ENCODE data around the gene HIF1AN.
"Not testable (repeated sequence)": the region's sequence is repeated elsewhere in the genome, so short reads cannot be mapped to it uniquely, and the experiment has no call there.

HIF1AN gene

DNA sequence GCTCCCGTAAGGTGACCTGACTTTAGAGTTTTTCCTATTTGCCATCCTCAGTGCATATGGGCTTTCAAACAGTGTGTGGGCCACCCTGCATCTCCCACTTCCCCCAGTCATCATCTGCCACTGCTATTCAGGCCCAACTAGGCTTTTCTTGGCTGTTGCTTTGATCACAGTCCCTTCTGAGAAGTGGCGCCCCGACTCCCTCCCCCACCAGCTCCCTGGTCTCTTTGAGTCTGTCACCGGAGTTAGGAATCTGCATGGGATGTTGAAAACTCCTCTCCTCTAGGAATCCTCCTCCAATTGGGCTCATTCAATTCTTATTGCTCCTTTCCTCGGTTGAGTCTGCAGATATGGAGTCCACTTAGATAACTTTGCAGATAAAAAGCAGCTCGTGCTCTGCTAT, 32.1 kb downstream of the HIF1AN start:
- no peak for DNase-seq

DNA sequence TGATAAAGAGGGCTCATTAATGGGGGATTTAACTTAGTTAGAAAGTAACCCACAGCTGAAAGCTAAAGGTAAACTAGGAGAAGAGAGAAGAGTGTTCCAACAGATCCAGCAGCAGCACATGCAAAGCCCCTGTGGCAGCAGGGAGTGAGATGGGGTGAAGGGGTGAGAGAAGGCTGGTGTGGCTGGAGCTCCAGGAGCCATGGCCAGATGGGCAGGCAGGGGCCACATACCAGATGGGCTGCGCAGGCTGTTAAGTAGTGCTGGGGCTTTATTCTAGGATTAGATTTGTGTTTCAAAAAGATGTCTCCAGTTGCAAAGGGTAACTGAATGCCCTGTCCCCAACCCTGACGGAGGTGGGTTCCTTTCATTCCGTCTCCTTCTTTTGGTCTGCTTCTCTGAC, 33.2 kb downstream of the HIF1AN start:
- no peak for DNase-seq

DNA sequence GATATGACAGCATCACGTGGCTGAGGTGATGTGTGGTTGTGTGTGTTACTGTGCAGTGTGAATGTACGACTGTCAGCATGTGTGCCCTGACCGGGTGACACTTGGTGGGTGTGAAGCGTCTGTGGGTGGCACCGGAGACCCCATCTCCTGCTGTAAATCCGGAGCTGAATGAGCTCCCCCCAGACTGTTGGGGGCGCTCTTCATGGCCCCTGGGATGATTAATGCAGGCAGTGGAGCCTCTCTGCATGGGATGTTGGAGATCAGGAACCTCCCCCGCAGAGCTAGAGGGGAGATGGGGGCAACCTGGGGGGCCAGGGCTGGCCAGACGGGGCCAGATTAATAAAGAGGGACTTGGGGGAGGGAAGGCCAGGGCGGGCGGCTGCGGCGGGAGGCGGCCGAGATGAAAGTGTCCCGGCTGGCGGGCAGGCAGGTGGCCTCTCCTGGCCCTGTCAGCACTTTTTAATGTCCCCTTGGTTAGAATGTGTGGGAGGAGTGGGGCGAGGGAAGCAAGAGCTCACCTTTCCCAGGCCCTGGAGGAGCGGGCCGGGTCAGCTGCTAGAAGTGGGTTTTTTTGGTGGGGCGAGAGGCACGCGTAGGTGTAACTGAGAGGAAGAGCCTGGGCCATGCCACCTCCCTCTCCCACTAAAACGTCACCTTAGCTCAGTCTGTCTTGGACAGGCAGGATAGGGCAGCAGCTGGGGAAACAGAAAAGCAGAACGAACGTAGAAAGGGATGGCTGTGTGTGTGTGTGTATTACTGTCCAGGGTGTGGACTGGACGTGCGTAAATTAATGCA, 34.1 kb downstream of the HIF1AN start:
- DNase-seq = no peak

GRCh38 chr10:100570506-100570905, 34.8 kb downstream of the HIF1AN start:
- no peak for DNase-seq

GRCh38 chr10:100571084-100571856, 35.5 kb downstream of the HIF1AN start:
- no peak for DNase-seq

DNA sequence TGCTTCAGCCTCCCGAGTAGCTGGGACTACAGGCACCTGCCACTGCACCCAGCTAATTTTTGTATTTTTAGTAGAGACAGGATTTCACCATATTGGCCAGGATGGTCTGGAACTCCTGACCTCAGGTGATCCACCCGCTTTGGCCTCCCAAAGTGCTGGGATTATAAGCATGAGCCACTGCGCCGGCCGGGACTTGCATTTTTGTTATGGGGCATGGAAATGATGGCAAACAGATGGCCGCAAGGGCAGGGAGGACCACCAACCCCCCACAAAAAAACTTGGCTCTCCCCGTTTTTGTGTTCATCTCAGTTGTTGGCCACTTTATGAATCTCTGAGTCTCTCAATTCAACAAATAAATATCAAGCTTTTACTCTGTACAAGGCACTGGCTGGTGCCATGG, 39.4 kb downstream of the HIF1AN start:
- not testable (repeated sequence) for DNase-seq

- no peak for DNase-seq
Measured at GRCh38 chr10:100575585-100576281, 40.0 kb downstream of the HIF1AN start.

GRCh38 chr10:100576282-100576635, 40.5 kb downstream of the HIF1AN start:
- no peak for DNase-seq

DNA sequence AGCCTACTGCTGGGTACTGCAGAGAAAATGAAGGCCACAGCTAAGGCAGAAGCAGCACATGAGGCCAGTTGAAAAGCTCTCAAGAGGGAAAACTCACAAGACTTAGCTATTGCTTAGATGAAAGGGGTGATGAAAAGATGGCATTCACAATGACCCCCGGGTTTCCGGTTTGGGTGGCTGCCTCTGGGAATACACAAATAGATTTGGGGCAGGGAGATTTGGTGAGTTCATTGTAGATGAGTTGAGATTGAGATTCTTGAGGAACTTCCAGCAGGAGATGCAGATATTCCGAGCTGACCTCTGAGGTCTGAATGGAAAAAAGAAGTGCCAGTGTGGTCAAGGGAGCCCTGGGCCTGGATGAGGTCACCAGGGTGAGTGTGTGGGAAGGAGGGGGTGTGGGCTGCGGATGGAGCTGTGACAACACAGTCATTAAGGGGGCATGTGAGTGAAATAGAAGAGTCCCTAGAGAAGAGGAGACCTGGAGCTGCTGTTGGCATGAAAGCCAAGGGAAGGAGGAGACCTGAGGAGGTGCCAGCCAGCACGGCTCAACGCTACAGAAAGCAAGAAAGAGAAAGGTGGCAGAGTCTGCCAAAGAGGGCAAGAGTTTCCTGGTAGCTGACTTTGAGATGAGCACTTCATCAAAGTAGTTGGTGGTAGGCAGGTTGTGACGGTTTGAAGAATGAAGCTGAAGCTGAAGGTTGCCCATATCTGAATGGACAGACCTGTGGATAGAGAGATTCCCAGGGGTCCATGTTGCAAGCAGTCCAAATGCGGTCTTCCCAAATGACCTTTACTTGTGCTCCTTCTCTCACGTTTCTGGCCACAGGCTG, 43.7 kb downstream of the HIF1AN start:
- DNase-seq = no peak

DNA sequence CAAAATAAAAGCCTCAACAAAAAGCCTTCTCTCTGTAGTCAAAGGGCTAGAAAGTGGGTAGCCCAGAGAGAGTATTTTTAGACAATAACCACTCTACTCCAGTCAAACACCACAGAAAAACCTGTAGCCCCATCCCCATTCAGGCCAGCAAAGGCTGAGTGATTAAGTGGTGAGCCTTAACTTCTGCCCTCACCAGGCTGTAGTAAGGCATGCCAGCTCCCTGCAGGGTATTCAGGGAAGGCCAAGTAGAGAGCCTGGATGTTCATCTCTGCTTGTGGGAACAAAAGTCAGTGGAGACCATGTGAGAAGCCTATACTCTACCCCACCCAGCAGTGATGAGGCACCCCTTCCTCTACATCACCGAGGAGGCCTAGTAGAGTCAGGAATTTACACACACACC, 51.2 kb downstream of the HIF1AN start:
- DNase-seq = no peak

DNA sequence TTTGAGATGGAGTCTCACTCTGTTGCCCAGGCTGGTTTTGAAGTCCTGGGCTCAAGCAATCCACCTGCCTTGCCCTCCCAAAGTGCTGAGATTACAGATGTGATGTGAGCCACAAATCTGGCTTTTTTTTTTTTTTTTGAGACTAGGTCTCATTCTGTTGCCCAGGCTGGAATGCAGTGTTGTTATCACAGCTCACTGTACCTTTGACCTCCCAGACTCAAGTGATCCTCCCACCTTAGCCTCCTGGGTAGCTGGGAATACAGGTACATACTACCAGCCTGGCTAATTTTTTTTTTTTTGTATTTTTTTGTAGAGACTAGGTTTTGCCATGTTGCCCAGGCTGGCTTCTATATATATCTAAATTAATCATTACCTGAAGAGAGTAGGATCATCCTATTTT, 62.4 kb downstream of the HIF1AN start:
- no peak for DNase-seq

DNA sequence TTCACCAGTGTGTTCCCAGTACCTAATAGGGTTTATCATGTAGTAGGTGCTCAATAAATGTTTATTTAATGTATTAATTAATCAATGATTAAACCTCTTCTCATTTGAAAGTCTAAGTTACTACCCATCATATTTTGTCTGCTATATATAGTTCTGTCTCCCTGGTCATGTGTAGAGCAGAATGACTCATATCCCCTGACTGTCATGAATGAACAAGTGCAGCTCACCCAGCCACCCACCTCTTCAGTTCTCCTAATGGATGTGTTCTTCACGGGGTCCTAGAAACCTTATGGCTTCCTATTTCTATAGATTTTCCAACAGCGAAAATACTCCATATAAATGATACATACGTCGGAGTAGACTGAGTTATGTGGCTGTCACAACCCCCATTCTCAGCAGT, 64.5 kb downstream of the HIF1AN start:
- no peak for DNase-seq

DNA sequence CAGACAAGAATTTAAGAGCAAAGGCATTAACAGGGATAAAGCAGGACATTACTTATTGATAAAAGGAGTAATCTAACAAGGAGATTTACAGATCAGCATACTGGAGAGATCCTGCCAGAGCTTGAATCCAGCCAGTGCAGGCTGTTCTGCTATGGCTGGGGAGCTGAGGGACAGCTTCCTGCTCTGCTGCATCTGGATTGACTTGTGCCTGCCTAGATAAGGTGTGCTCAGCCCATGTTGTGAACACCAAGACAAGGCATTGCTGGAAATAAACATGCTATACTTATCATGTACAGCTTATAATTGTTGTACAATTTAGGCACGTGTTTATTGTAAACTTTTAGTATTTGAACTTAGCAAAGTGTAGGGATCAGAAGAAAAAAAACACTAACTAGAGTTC, 71.7 kb downstream of the HIF1AN start:
- DNase-seq = no peak
